CD4-positive, alpha-beta memory T cell (primary cell): ENCODE measurements around the gene SNX22. TPM values are rescaled to one million over a fixed set of nuclear protein-coding genes. Genes with fewer than 3 reads are reported as not detected.
"Not testable (repeated sequence)": the region's sequence is repeated elsewhere in the genome, so short reads cannot be mapped to it uniquely, and the experiment has no call there.

Experiments
- CTCF ChIA-PET: fragments of 350-600 bp; sonication (Branson Sonifier 250); formaldehyde crosslinking; loops from one replicate; lab custom pipeline; 2021; ENCODE audit warnings: inconsistent platforms; ENCODE audit not compliant: partially characterized antibody; lab: Charles Lee
- POLR2A ChIA-PET: fragments of 350-600 bp; sonication (Branson Sonifier 250); formaldehyde crosslinking; loops from one replicate; lab custom pipeline; 2021; ENCODE audit not compliant: partially characterized antibody; lab: Charles Lee
- DNase-seq, 5 donors: peaks; one replicate each; pipeline versions ENCODE4 v3.0.0 to v3.0.0-alpha.2; 2020 to 2022; ENCODE audit warnings: mixed read lengths in 1 of 5
- H3K27ac ChIP-seq: one replicate; pipeline ENCODE4 v1.7.0; 2013; ENCODE audit warnings: low read depth, low read length
- H3K27me3 ChIP-seq: 2 replicates; pipeline ENCODE4 v1.7.0; 2013; ENCODE audit warnings: mild to moderate bottlenecking, low read length, moderate library complexity; ENCODE audit not compliant: insufficient read depth
- H3K36me3 ChIP-seq: 2 replicates; pipeline ENCODE4 v1.7.0; 2013; ENCODE audit warnings: mild to moderate bottlenecking, low read length, moderate library complexity; ENCODE audit not compliant: insufficient read depth
- H3K4me1 ChIP-seq: 2 replicates; pipeline ENCODE4 v1.7.0; 2013; ENCODE audit warnings: mild to moderate bottlenecking, low read length, moderate library complexity; ENCODE audit not compliant: insufficient read depth
- H3K4me3 ChIP-seq, 2 donors: one replicate each; pipeline ENCODE4 v1.7.0; 2013; ENCODE audit warnings: low read length in 2 of 2, mild to moderate bottlenecking in 1 of 2
- H3K9me3 ChIP-seq, 2 donors: one replicate each; pipeline ENCODE4 v1.7.0; 2013; ENCODE audit warnings: low read length in 2 of 2, control low read depth in 1 of 2; ENCODE audit not compliant: control insufficient read depth in 1 of 2
- H3K27ac Mint-ChIP-seq, 7 donors: one replicate each; pipeline ENCODE4 v1.8.0; 2020 to 2021; ENCODE audit warnings: mixed read lengths in 7 of 7, mild to moderate bottlenecking in 6 of 7, inconsistent platforms in 3 of 7, moderate library complexity in 3 of 7
- H3K27me3 Mint-ChIP-seq, 2 donors: one replicate each; pipeline ENCODE4 v1.8.0; 2020 to 2021; ENCODE audit warnings: mixed read lengths in 2 of 2
- H3K36me3 Mint-ChIP-seq, 2 donors: one replicate each; pipeline ENCODE4 v1.8.0; 2020 to 2021; ENCODE audit warnings: mixed read lengths in 2 of 2, inconsistent platforms in 1 of 2, mild to moderate bottlenecking in 1 of 2
- H3K4me1 Mint-ChIP-seq, 4 donors: one replicate each; pipeline ENCODE4 v1.8.0; 2020 to 2021; ENCODE audit warnings: mixed read lengths in 4 of 4, mild to moderate bottlenecking in 1 of 4
- H3K4me3 Mint-ChIP-seq, 8 donors: one replicate each; pipeline ENCODE4 v1.8.0; 2020 to 2021; ENCODE audit warnings: mixed read lengths in 8 of 8, mild to moderate bottlenecking in 7 of 8, moderate library complexity in 6 of 8, inconsistent platforms in 3 of 8
- H3K9me3 Mint-ChIP-seq, 8 donors: one replicate each; pipeline ENCODE4 v1.8.0; 2020 to 2021; ENCODE audit warnings: mixed read lengths in 8 of 8, mild to moderate bottlenecking in 5 of 8, inconsistent platforms in 3 of 8, moderate library complexity in 1 of 8
- intact Hi-C: fragments of 100-400 bp; cut with micrococcal nuclease; formaldehyde crosslinking; loops from one replicate; pipeline ENCODE4 v1.15.1; 2023
- polyA plus RNA-seq, 2 donors: library from polyadenylated mRNA; unstranded; fragments of 300-500 nt; fragmentation: Illumina TruSeq; gene quantifications; one replicate each; pipeline ENCODE4 v1.2.3, GENCODE V29; 2021
- total RNA-seq, 2 experiments: library from RNA; stranded (reverse); gene quantifications; one replicate each; pipeline ENCODE4 v1.2.3, GENCODE V29; 2021

SNX22 gene
- total and polyA plus RNA-seq, 4 experiments from 2014 or later = 0.32 to 0.95 (median 0.52) TPM

DNA sequence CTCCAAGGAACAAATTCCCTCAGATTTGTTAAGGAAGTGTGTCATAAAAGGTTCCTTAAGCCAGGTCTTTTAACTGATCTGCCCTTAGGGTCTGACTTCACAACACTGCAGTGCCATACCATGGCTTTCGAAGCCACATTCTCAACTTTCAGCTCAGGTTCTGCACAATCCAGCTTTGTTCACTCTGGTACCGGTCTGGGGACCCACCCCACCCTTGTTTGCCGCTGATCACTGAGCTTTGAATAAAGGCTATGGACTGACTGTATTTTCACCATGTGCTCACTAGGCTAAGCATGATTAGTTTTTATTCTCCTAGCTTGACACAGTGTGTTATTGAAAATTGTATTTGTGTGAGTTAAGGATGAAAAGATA lies 39.9 kb upstream of the SNX22 start:
- Mint-ChIP-seq H3K4me3 (no peak overlapping the region), H3K27me3 (no peaks in the 10 kb centered on the region), H3K27ac (peak overlapping the region in 2 of 7 donors; percentile 50 to 77), H3K4me1 (peaks cover 26 to 50% (median 41%) of the 10 kb centered on the region in 4 donors), H3K9me3 (peaks cover 0 to 1% (median 0%) of the 10 kb centered on the region in 8 donors), H3K36me3 (peaks cover 35 to 40% of the 10 kb centered on the region in 2 donors)
- CTCF ChIA-PET = interaction anchor here (1.1 to 1.5 kb wide), 3 partner anchors 12 to 44 kb away, joined by 3 to 4 read pairs (median 3); no protein-coding TSS in a partner anchor
- no peak for DNase-seq
- Histone ChIP-seq H3K27ac (no peak overlapping the region), H3K4me1 (peaks cover 36% of the 10 kb centered on the region), H3K27me3 (no peaks in the 10 kb centered on the region), H3K4me3 (no peak overlapping the region), H3K36me3 (peaks cover 39% of the 10 kb centered on the region), H3K9me3 (no peaks in the 10 kb centered on the region)
- intact Hi-C loops = no loop called here
- POLR2A ChIA-PET = interaction anchor here (1.2 kb wide), 1 partner anchor 13 kb away, joined by 3 read pairs; no protein-coding TSS in a partner anchor

DNA sequence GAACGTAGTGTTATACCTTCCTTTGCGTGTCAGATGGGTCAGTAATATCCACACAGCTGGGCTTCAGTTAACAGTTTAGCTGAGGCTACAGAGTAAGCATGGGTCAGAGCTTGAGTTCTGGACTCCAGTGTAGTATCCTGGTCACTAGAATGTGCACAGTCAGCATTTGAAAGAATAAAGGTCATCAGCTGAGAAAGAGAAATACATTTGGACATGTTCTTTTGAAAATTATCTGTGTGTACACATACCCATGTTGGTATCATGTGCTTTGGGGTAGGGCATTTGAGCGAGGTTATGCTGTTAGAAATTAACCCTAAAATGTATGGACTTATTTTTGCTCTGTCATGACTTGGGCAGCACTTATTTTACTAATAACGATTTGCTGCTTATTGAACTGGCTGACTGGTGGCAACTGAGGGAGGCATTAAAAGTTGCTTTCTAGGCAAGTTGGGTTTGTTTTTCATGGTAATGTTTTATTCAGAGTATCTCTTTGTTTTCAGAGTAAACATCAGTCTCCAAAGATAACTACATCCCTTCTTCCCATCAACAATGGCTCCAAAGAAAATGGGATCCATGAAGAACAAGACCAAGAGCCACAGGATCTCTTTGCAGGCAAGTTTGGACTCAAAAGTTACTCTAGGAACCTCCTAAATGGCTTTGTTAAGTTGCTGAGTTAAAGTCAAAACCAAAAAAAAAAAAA lies 39.3 kb upstream of the SNX22 start:
- H3K27ac ChIP-seq = no peak overlapping the region
- DNase-seq = no peak
- H3K9me3 ChIP-seq = no peaks in the 10 kb centered on the region
- peaks cover 34% of the 10 kb centered on the region for H3K4me1 ChIP-seq
- H3K36me3 ChIP-seq = peaks cover 43% of the 10 kb centered on the region
- Mint-ChIP-seq H3K4me3 (no peak overlapping the region), H3K36me3 (peaks cover 40 to 42% of the 10 kb centered on the region in 2 donors), H3K27me3 (no peaks in the 10 kb centered on the region), H3K4me1 (peaks cover 22 to 45% (median 36%) of the 10 kb centered on the region in 4 donors), H3K27ac (peak overlapping the region in 3 of 7 donors; percentile 4 to 77 (median 6)), H3K9me3 (peaks cover 0 to 1% (median 0%) of the 10 kb centered on the region in 8 donors)
- CTCF ChIA-PET = interaction anchor here (0.5 to 1.2 kb wide), 2 partner anchors 13 to 273 kb away, joined by 3 read pairs; no protein-coding TSS in a partner anchor
- intact Hi-C loops = no loop called here
- H3K4me3 ChIP-seq = no peak overlapping the region
- no peaks in the 10 kb centered on the region for H3K27me3 ChIP-seq
- POLR2A ChIA-PET = interaction anchor here (1.2 kb wide), 1 partner anchor 13 kb away, joined by 3 read pairs; no protein-coding TSS in a partner anchor

DNA sequence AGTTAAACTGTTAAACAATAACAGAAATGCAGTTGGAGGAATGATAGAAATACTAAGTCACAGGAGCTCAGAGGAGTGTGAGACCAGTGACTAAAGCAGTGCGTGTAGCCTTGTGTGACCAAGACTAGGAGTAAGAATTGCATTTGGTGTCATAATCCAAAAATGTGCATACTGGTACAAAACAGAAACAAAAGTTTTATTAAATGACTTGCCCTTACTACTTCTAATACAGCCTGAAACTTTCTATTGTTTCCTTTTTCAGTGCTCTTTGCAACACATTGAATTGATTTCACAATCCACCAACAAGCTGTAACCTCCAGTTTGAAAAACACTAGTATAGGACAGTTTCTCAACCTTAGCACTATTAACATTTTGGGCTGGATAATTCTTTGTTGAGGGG lies 38.6 kb upstream of the SNX22 start:
- Histone ChIP-seq H3K27ac (no peak overlapping the region), H3K4me1 (peaks cover 30% of the 10 kb centered on the region), H3K27me3 (no peaks in the 10 kb centered on the region), H3K4me3 (no peak overlapping the region), H3K9me3 (no peaks in the 10 kb centered on the region), H3K36me3 (peaks cover 46% of the 10 kb centered on the region)
- intact Hi-C loops = no loop called here
- ChIA-PET CTCF (no interaction called here), POLR2A (interaction anchor here (0.5 kb wide), 1 partner anchor 15 kb away, joined by 3 read pairs; no protein-coding TSS in a partner anchor)
- peaks cover 0 to 1% (median 0%) of the 10 kb centered on the region in 8 donors for H3K9me3 Mint-ChIP-seq
- H3K27ac Mint-ChIP-seq = peak overlapping the region in 1 of 7 donors; percentile 6
- H3K36me3 Mint-ChIP-seq = peaks cover 43 to 45% of the 10 kb centered on the region in 2 donors
- no peak for DNase-seq
- peaks cover 19 to 42% (median 32%) of the 10 kb centered on the region in 4 donors for H3K4me1 Mint-ChIP-seq
- H3K4me3 Mint-ChIP-seq = no peak overlapping the region
- no peaks in the 10 kb centered on the region for H3K27me3 Mint-ChIP-seq

DNA sequence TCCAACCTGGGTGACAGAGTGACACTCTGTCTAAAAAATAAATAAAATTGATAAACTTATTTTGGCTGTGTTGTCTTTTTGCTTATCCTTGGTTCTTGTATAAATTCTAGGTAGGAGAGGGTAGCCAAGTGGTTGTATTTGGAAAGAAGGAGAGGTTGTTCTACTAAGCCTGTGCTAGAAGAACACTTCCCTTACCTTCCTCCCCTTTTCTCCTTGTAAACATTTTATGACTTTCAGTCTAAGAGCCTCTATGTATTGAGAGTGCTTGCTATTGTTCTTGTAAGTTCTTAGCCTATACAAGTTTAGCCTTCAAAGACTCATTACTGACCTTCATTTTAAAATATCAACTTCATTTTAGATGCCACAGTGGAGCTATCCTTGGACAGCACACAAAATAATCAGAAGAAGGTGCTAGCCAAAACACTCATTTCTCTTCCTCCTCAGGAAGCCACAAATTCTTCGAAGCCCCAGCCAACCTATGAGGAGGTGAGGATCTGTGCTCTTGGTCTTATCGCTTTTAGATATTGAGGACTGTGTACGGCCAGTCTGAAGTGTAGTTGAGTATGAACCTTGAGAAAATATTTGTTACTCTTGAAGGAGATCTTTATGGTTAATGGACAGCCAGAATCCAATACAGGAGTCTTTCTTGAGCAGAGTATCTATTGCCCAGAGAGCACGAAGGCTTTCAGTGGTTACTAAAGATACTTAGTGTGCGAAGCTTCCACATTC lies 33.6 kb upstream of the SNX22 start:
- H3K27me3 ChIP-seq = no peaks in the 10 kb centered on the region
- no peak overlapping the region for H3K27ac ChIP-seq
- H3K9me3 Mint-ChIP-seq = no peaks in the 10 kb centered on the region
- no peak overlapping the region for H3K4me3 Mint-ChIP-seq
- H3K27me3 Mint-ChIP-seq = no peaks in the 10 kb centered on the region
- no peaks in the 10 kb centered on the region for H3K9me3 ChIP-seq
- peaks cover 54 to 77% of the 10 kb centered on the region in 2 donors for H3K36me3 Mint-ChIP-seq
- no peak overlapping the region for H3K4me3 ChIP-seq
- ChIA-PET POLR2A (no interaction called here), CTCF (no interaction called here)
- no peak for DNase-seq
- no peaks in the 10 kb centered on the region for H3K4me1 ChIP-seq
- peaks cover 83% of the 10 kb centered on the region for H3K36me3 ChIP-seq
- H3K27ac Mint-ChIP-seq = peak overlapping the region in 1 of 7 donors; percentile 55
- intact Hi-C loops = no loop called here
- peaks cover 0 to 1% (median under 1%) of the 10 kb centered on the region in 4 donors for H3K4me1 Mint-ChIP-seq

DNA sequence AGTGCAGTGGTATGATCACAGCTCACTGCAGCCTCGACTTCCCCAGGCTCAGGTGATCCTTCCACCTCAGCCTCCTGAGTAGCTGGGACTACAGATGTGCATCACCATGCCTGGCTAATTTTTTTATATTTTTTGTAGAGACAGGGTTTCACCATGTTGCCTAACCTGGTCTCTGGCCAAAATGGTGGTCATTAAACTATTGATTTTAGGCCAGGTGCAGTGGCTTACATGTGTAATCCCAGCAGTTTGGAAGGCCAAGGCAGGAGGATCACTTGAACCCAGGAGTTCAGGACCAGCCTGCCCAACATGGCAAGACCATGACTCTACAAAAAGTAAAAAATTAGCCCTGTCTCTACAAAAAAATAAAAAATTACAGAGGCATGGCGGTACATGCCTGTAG lies 31.2 kb upstream of the SNX22 start:
- H3K27me3 Mint-ChIP-seq, H3K4me3 Mint-ChIP-seq, H3K27ac Mint-ChIP-seq, H3K27ac ChIP-seq, DNase-seq, H3K4me3 ChIP-seq, H3K9me3 ChIP-seq, H3K9me3 Mint-ChIP-seq, POLR2A ChIA-PET, H3K4me1 Mint-ChIP-seq, H3K27me3 ChIP-seq, intact Hi-C loops, H3K4me1 ChIP-seq: not testable (repeated sequence)
- CTCF ChIA-PET = interaction anchor here (0.7 to 1.6 kb wide), 3 partner anchors 34 to 612 kb away, joined by 3 to 5 read pairs (median 3); no protein-coding TSS in a partner anchor
- H3K36me3 Mint-ChIP-seq = peaks cover 49 to 78% of the 10 kb centered on the region in 2 donors
- peaks cover 81% of the 10 kb centered on the region for H3K36me3 ChIP-seq

DNA sequence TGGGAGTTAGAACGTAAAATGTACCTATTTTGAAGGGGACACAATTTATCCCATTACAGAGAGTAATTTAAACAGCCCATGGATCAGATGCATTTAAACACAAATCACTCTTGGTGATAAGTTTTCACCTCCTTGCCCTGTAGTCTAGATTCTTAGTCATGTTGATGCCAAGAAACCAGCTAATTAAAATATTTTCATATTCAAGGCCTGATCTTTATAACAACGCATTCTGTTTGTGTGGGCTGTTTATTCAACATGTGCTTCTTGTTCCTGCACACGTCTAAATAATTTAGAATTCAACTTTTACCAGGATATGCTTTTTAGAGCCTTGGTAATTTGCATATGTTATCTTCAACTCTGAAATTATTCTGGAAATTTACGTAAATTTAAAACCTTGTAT lies 29.9 kb upstream of the SNX22 start:
- H3K36me3 Mint-ChIP-seq = peaks cover 48 to 77% of the 10 kb centered on the region in 2 donors
- no peaks in the 10 kb centered on the region for H3K4me1 Mint-ChIP-seq
- H3K27ac ChIP-seq = no peak overlapping the region
- no peak overlapping the region for H3K27ac Mint-ChIP-seq
- intact Hi-C loops = no loop called here
- no peak for DNase-seq
- no peaks in the 10 kb centered on the region for H3K9me3 Mint-ChIP-seq
- ChIA-PET CTCF (no interaction called here), POLR2A (interaction anchor here (0.6 kb wide), 1 partner anchor 21 kb away, joined by 3 read pairs; no protein-coding TSS in a partner anchor)
- no peaks in the 10 kb centered on the region for H3K27me3 ChIP-seq
- no peaks in the 10 kb centered on the region for H3K27me3 Mint-ChIP-seq
- H3K9me3 ChIP-seq = no peaks in the 10 kb centered on the region
- peaks cover 80% of the 10 kb centered on the region for H3K36me3 ChIP-seq
- no peaks in the 10 kb centered on the region for H3K4me1 ChIP-seq
- no peak overlapping the region for H3K4me3 ChIP-seq
- no peak overlapping the region for H3K4me3 Mint-ChIP-seq

DNA sequence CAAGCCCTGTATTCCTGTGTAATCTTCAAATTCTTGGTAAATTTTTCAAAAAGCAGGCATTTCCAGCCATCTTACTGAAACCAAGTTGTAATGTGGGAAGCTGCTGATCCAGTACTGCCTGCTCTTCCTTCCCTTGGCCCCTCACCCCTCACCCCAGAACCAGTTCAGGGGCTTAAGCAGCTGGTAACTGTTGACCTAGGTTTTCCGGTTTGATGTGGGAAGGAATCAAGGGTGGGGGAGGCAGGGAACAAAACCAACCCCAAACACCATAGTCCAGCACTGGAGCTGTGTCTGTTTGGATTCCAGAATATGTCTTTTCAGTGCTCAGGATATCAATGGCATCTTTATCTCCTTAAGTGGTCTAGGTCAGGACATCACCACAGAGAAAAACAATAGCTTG lies 29.1 kb upstream of the SNX22 start:
- peaks cover 84% of the 10 kb centered on the region for H3K36me3 ChIP-seq
- no peaks in the 10 kb centered on the region for H3K4me1 ChIP-seq
- H3K9me3 ChIP-seq = no peaks in the 10 kb centered on the region
- ChIA-PET CTCF (no interaction called here), POLR2A (no interaction called here)
- Mint-ChIP-seq H3K4me3 (no peak overlapping the region), H3K9me3 (no peaks in the 10 kb centered on the region), H3K36me3 (peaks cover 47 to 83% of the 10 kb centered on the region in 2 donors), H3K27ac (peak overlapping the region in 1 of 7 donors; percentile 53), H3K4me1 (no peaks in the 10 kb centered on the region), H3K27me3 (no peaks in the 10 kb centered on the region)
- H3K4me3 ChIP-seq = no peak overlapping the region
- no peak overlapping the region for H3K27ac ChIP-seq
- no peaks in the 10 kb centered on the region for H3K27me3 ChIP-seq
- DNase-seq = no peak
- intact Hi-C loops = no loop called here
